ENCODE measurements around the gene CNTN1. TPM values are rescaled to one million over a fixed set of nuclear protein-coding genes. Genes with fewer than 3 reads are reported as not detected.

The CNTN1 gene
- total RNA-seq, 1 experiment from 2014 or later: 3.0 TPM

DNA sequence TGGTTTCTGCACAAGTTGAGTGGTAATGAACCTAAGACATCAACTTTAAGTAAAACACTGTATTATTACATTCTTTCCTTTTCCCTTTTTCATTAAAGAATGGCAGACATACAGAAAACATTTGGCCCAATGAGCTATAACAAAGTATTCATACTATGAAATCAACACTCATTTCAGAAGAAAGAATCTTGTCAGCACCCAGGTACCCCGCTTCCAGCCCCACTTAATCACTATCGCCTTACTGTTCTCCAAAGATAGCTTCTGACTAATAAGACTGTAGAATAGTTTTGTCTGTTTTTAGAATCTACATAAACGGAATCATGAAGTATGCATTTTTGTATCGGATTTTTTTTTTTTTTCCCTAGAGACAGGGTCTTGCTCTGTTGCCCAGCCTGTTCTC is 9.5 kb downstream of the CNTN1 start:
- no peak overlapping the region for H3K9ac ChIP-seq (ENCODE audit: low read length)
- BruUV-seq (replicated peaks): no TSS peak
- ChIA-PET RAD21 (ENCODE audit: low non-redundant PET in 1 of 2, low total read pairs in 2 of 2, uncharacterized antibody in 2 of 2, unreplicated experiment in 2 of 2) (no interaction called here), POLR2A (no interaction called here), CTCF (no interaction called here)
- no peak for TF ChIP-seq ZNF274 (IDR thresholded peaks at IDR 0.05; ENCODE audit: low read depth, low read length)
- TF ChIP-seq FOSL1 (IDR thresholded peaks at IDR 0.05; ENCODE audit: low read depth): no peak
- TF ChIP-seq ELF1 (IDR thresholded peaks at IDR 0.05; ENCODE audit: borderline replicate concordance, low read depth): no peak
- TF ChIP-seq, protein P1, sequence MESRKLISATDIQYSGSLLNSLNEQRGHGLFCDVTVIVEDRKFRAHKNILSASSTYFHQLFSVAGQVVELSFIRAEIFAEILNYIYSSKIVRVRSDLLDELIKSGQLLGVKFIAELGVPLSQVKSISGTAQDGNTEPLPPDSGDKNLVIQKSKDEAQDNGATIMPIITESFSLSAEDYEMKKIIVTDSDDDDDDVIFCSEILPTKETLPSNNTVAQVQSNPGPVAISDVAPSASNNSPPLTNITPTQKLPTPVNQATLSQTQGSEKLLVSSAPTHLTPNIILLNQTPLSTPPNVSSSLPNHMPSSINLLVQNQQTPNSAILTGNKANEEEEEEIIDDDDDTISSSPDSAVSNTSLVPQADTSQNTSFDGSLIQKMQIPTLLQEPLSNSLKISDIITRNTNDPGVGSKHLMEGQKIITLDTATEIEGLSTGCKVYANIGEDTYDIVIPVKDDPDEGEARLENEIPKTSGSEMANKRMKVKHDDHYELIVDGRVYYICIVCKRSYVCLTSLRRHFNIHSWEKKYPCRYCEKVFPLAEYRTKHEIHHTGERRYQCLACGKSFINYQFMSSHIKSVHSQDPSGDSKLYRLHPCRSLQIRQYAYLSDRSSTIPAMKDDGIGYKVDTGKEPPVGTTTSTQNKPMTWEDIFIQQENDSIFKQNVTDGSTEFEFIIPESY (IDR thresholded peaks at IDR 0.05; ENCODE audit: extremely low read depth, insufficient replicate concordance, low read length): no peak
- TF ChIP-seq EGR1 (IDR thresholded peaks at IDR 0.05; ENCODE audit: low read depth): no peak
- TF ChIP-seq SIN3A (IDR thresholded peaks at IDR 0.05; ENCODE audit: low read depth): no peak
- no peak for TF ChIP-seq JUND (IDR thresholded peaks at IDR 0.05)
- TF ChIP-seq POLR2AphosphoS5 (IDR thresholded peaks at IDR 0.05; ENCODE audit: low read depth, low read length): no peak
- TF ChIP-seq ZFX (IDR thresholded peaks at IDR 0.05): no peak
- no peak for TF ChIP-seq RAD21 (IDR thresholded peaks at IDR 0.05; ENCODE audit: low read depth)
- TF ChIP-seq CEBPB (IDR thresholded peaks at IDR 0.05; ENCODE audit: low read depth): no peak
- TF ChIP-seq YY1 (IDR thresholded peaks at IDR 0.05; ENCODE audit: extremely low read depth, insufficient replicate concordance, low read depth, low read length): no peak
- TF ChIP-seq, protein P2, sequence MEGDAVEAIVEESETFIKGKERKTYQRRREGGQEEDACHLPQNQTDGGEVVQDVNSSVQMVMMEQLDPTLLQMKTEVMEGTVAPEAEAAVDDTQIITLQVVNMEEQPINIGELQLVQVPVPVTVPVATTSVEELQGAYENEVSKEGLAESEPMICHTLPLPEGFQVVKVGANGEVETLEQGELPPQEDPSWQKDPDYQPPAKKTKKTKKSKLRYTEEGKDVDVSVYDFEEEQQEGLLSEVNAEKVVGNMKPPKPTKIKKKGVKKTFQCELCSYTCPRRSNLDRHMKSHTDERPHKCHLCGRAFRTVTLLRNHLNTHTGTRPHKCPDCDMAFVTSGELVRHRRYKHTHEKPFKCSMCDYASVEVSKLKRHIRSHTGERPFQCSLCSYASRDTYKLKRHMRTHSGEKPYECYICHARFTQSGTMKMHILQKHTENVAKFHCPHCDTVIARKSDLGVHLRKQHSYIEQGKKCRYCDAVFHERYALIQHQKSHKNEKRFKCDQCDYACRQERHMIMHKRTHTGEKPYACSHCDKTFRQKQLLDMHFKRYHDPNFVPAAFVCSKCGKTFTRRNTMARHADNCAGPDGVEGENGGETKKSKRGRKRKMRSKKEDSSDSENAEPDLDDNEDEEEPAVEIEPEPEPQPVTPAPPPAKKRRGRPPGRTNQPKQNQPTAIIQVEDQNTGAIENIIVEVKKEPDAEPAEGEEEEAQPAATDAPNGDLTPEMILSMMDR (IDR thresholded peaks at IDR 0.05 in 2 of 3, conservative IDR thresholded peaks at IDR 0.05 in 1 of 3; ENCODE audit: borderline replicate concordance in 1 of 3, insufficient read depth in 1 of 3, low read depth in 2 of 3, low read length in 2 of 3): no peak
- no peak for TF ChIP-seq SP1 (IDR thresholded peaks at IDR 0.05; ENCODE audit: low read depth)
- no peak for TF ChIP-seq POLR2A (IDR thresholded peaks at IDR 0.05; ENCODE audit: borderline replicate concordance, extremely low read depth, insufficient read depth, insufficient read length)
- TF ChIP-seq TCF7L2 (IDR thresholded peaks at IDR 0.05; ENCODE audit: borderline replicate concordance, extremely low read depth, insufficient read depth, insufficient read length): no peak
- DNase-seq (ENCODE audit: low read depth, low spot score) (no peak), ATAC-seq (no peak)
- no peaks in the 10 kb centered on the region for H3K9me2 ChIP-seq (ENCODE audit: insufficient read depth)
- H3K4me3 ChIP-seq (replicated peaks in 1 of 2; ENCODE audit: low read depth in 1 of 2, low read length in 2 of 2): no peak overlapping the region
- H4K20me1 ChIP-seq (ENCODE audit: insufficient read depth): no peaks in the 10 kb centered on the region
- H3K4me1 ChIP-seq (ENCODE audit: control insufficient read depth in 1 of 2, insufficient read depth in 2 of 2, low read length in 2 of 2): no peaks in the 10 kb centered on the region
- H3K9me3 ChIP-seq (ENCODE audit: control insufficient read depth in 1 of 2, insufficient read depth in 1 of 2, low read depth in 1 of 2, low read length in 2 of 2): no peaks in the 10 kb centered on the region
- no peaks in the 10 kb centered on the region for H3K27me3 ChIP-seq (ENCODE audit: insufficient read depth, low read length)
- no peak overlapping the region for H3K4me2 ChIP-seq (ENCODE audit: low read length)
- no peak overlapping the region for H2AFZ ChIP-seq (ENCODE audit: low read depth, low read length, poor library complexity, severe bottlenecking)
- no peaks in the 10 kb centered on the region for H3K79me2 ChIP-seq (ENCODE audit: insufficient read depth, low read length)
- intact Hi-C loops (cut with micrococcal nuclease): no loop called here
- no peak overlapping the region for H3K27ac ChIP-seq (ENCODE audit: low read depth, low read length)
- no peaks in the 10 kb centered on the region for H3K36me3 ChIP-seq (ENCODE audit: control insufficient read depth in 1 of 2, insufficient read depth in 2 of 2, low read length in 2 of 2)

Measured in HCT116 (cell line).